ENCODE results near the gene DDX52. TPM values are rescaled to one million over a fixed set of nuclear protein-coding genes. Genes with fewer than 3 reads are reported as not detected.

The DDX52 gene
- total and polyA plus RNA-seq, 2 of the 8 experiments (the other 6 are each of a cell fraction or from before 2014, with no cell fraction given) = 10.0 to 45.9 TPM

DNA sequence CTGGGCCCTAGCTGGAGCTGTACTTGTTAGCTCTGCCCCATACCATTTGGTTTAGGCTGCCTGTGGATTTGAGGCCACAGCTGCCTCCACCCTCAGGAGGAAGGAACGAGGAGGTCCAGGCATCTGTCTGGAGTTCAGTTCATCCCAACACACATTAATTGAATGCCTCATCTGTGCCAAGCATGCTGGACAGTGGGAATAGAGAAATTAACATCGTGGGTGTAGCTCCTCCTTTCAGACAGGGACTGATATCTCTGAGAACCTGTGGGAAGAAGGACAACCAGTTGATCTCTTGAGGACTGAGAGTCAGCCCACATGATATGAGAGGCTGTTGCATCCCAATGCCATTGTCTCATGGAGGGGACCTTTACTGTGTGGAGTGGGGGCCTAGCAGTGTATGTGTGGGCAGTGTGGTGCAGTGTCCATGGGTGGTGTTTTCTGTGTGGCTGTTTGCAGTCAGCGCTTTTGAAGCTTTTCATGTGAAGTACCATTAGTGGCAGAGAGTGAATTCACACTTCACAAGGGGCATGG, 29.4 kb upstream of the DDX52 start:
- Histone ChIP-seq H2BK20ac (ENCODE audit: low read length) (no peak overlapping the region), H2BK120ac (replicated peaks; ENCODE audit: low read depth, low read length) (no peak overlapping the region), H3K36me3 (ENCODE audit: control insufficient read depth in 2 of 4, insufficient read depth in 4 of 4, low read length in 3 of 4) (no peaks in the 10 kb centered on the region), H3K56ac (replicated peaks; ENCODE audit: insufficient read length, low read depth, low read length) (no peak overlapping the region), H2AFZ (ENCODE audit: low read length) (no peak overlapping the region), H3K79me2 (ENCODE audit: control insufficient read depth in 1 of 2, insufficient read depth in 2 of 2, low read length in 2 of 2) (no peaks in the 10 kb centered on the region), H3K4me1 (replicated peaks in 1 of 4; ENCODE audit: control insufficient read depth in 3 of 4, insufficient read depth in 4 of 4, low read length in 3 of 4) (no peaks in the 10 kb centered on the region; a peak in 1 of 7 replicates), H3K9me3 (ENCODE audit: insufficient read depth in 2 of 2, low read depth in 1 of 2, low read length in 1 of 2) (no peaks in the 10 kb centered on the region), H3K27me3 (replicated peaks in 1 of 4; ENCODE audit: control insufficient read depth in 3 of 4, extremely low read depth in 1 of 4, insufficient read depth in 3 of 4, low read length in 3 of 4) (no peaks in the 10 kb centered on the region; a peak in 1 of 7 replicates), H2BK12ac (ENCODE audit: low read depth, low read length) (no peak overlapping the region), H3K4me2 (ENCODE audit: insufficient read depth in 1 of 2, low read depth in 2 of 2, low read length in 2 of 2) (no peak overlapping the region), H3K9ac (replicated peaks in 1 of 4; ENCODE audit: extremely low read depth in 1 of 4, low read depth in 3 of 4, low read length in 3 of 4) (no peak overlapping the region), H4K91ac (replicated peaks; ENCODE audit: insufficient read length, low read length) (no peak overlapping the region), H3K23ac (ENCODE audit: insufficient read length) (no peak overlapping the region), H3K27ac (ENCODE audit: low read depth, low read length) (no peak overlapping the region), H3K18ac (ENCODE audit: extremely low read depth, low read length) (no peak overlapping the region), H2BK5ac (ENCODE audit: low read depth, low read length) (no peak overlapping the region), H3K14ac (ENCODE audit: insufficient read length) (no peak overlapping the region), H3K23me2 (ENCODE audit: low read depth, low read length) (no peaks in the 10 kb centered on the region), H3K4ac (replicated peaks; ENCODE audit: insufficient read length, low read depth, low read length) (no peak overlapping the region), H2AK5ac (ENCODE audit: low read depth, low read length) (no peak overlapping the region), H2BK15ac (ENCODE audit: low read length) (no peak overlapping the region), H4K8ac (ENCODE audit: extremely low read depth, insufficient read depth, low read length) (no peak overlapping the region), H4K20me1 (replicated peaks in 1 of 2; ENCODE audit: control insufficient read depth in 1 of 2, insufficient read depth in 2 of 2, low read length in 2 of 2) (no peaks in the 10 kb centered on the region), H3K79me1 (ENCODE audit: low read depth, low read length) (no peaks in the 10 kb centered on the region), H4K5ac (ENCODE audit: insufficient read length, low read depth, low read length) (no peak overlapping the region), H3K4me3 (ENCODE audit: extremely low read depth in 1 of 4, insufficient read depth in 2 of 4, low read depth in 3 of 4, low read length in 4 of 4) (no peak overlapping the region)
- 87% methylated on average over 3 of the region's 3 CpGs; no CpG with 5 or more reads in 1 of the 2 experiments for WGBS, 2 experiments (ENCODE audit: extremely low coverage in 1 of 2, insufficient coverage in 1 of 2, insufficient read length in 1 of 2, insufficient replicate concordance in 2 of 2, low coverage in 1 of 2, low lambda C conversion rate in 2 of 2, missing lambda C conversion rate in 1 of 2)
- ChIA-PET CTCF (ENCODE audit: partially characterized antibody) (interaction anchor here (0.7 to 1.8 kb wide), 7 partner anchors 10 to 144 kb away, joined by 3 to 8 read pairs (median 3); no protein-coding TSS in a partner anchor), POLR2A (ENCODE audit: partially characterized antibody) (no interaction called here)
- FAIRE-seq (no peak), DNase-seq (ENCODE audit: low read depth in 1 of 2, low spot score in 2 of 2) (no peak)
- no peak for TF ChIP-seq CREB1 (IDR thresholded peaks at IDR 0.05)
- no peak for TF ChIP-seq ZNF274 (IDR thresholded peaks at IDR 0.05; ENCODE audit: borderline replicate concordance, extremely low read depth, low read length)
- no peak for TF ChIP-seq NRF1 (IDR thresholded peaks at IDR 0.05; ENCODE audit: low read depth, low read length)
- no peak for TF ChIP-seq ASH2L (IDR thresholded peaks at IDR 0.05; ENCODE audit: low read length)
- no peak for TF ChIP-seq EGR1 (IDR thresholded peaks at IDR 0.05; ENCODE audit: borderline replicate concordance, low read depth, low read length)
- TF ChIP-seq GTF2F1 (IDR thresholded peaks at IDR 0.05; ENCODE audit: borderline replicate concordance, low read depth, low read length) = no peak
- no peak for TF ChIP-seq PHF8 (conservative IDR thresholded peaks at IDR 0.05; ENCODE audit: low read depth, low read length)
- TF ChIP-seq TCF12 (IDR thresholded peaks at IDR 0.05; ENCODE audit: low read depth, low read length) = no peak
- no peak for TF ChIP-seq RXRA (IDR thresholded peaks at IDR 0.05; ENCODE audit: insufficient read depth, low read depth, low read length)
- no peak for TF ChIP-seq SRF (IDR thresholded peaks at IDR 0.05; ENCODE audit: low read depth, low read length)
- TF ChIP-seq SUZ12 (IDR thresholded peaks at IDR 0.05; ENCODE audit: low read length) = no peak
- no peak for TF ChIP-seq POLR2A (IDR thresholded peaks at IDR 0.05; ENCODE audit: control extremely low read depth in 1 of 2, low read depth in 2 of 2, low read length in 2 of 2)
- no peak for TF ChIP-seq CHD1 (IDR thresholded peaks at IDR 0.05; ENCODE audit: low read depth, low read length)
- no peak for TF ChIP-seq POLR2AphosphoS5 (IDR thresholded peaks at IDR 0.05; ENCODE audit: low read depth, low read length)
- no peak for TF ChIP-seq HDAC6 (IDR thresholded peaks at IDR 0.05; ENCODE audit: low read depth, low read length)

Data from H1 (cell line).